Measurements from ENCODE around the gene SLC1A2. TPM values are rescaled to one million over a fixed set of nuclear protein-coding genes. Genes with fewer than 3 reads are reported as not detected.

SLC1A2 gene
- total and polyA plus RNA-seq, 2 experiments from 2014 or later, result 0.70 to 2.8 TPM

GRCh38 chr11:35208795-35209194 is 210.6 kb downstream of the SLC1A2 start (continued):
- TF ChIP-seq, protein P1, sequence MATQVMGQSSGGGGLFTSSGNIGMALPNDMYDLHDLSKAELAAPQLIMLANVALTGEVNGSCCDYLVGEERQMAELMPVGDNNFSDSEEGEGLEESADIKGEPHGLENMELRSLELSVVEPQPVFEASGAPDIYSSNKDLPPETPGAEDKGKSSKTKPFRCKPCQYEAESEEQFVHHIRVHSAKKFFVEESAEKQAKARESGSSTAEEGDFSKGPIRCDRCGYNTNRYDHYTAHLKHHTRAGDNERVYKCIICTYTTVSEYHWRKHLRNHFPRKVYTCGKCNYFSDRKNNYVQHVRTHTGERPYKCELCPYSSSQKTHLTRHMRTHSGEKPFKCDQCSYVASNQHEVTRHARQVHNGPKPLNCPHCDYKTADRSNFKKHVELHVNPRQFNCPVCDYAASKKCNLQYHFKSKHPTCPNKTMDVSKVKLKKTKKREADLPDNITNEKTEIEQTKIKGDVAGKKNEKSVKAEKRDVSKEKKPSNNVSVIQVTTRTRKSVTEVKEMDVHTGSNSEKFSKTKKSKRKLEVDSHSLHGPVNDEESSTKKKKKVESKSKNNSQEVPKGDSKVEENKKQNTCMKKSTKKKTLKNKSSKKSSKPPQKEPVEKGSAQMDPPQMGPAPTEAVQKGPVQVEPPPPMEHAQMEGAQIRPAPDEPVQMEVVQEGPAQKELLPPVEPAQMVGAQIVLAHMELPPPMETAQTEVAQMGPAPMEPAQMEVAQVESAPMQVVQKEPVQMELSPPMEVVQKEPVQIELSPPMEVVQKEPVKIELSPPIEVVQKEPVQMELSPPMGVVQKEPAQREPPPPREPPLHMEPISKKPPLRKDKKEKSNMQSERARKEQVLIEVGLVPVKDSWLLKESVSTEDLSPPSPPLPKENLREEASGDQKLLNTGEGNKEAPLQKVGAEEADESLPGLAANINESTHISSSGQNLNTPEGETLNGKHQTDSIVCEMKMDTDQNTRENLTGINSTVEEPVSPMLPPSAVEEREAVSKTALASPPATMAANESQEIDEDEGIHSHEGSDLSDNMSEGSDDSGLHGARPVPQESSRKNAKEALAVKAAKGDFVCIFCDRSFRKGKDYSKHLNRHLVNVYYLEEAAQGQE (IDR thresholded peaks at IDR 0.05; ENCODE audit: unreplicated experiment), result no peak
- no peak for TF ChIP-seq NANOG (IDR thresholded peaks at IDR 0.05; ENCODE audit: borderline replicate concordance)
- TF ChIP-seq JUNB (IDR thresholded peaks at IDR 0.05; ENCODE audit: unreplicated experiment), result no peak
- no peak for TF ChIP-seq POLR2AphosphoS5 (IDR thresholded peaks at IDR 0.05; ENCODE audit: low read depth)
- TF ChIP-seq STAT1 (IDR thresholded peaks at IDR 0.05; ENCODE audit: unreplicated experiment), result no peak
- TF ChIP-seq ZNF114 (CRISPR knock-in tag; IDR thresholded peaks at IDR 0.05), result no peak
- TF ChIP-seq ETS1 (IDR thresholded peaks at IDR 0.05), result no peak
- no peak for TF ChIP-seq ZNF331 (CRISPR knock-in tag; IDR thresholded peaks at IDR 0.05; ENCODE audit: low read depth)

DNA sequence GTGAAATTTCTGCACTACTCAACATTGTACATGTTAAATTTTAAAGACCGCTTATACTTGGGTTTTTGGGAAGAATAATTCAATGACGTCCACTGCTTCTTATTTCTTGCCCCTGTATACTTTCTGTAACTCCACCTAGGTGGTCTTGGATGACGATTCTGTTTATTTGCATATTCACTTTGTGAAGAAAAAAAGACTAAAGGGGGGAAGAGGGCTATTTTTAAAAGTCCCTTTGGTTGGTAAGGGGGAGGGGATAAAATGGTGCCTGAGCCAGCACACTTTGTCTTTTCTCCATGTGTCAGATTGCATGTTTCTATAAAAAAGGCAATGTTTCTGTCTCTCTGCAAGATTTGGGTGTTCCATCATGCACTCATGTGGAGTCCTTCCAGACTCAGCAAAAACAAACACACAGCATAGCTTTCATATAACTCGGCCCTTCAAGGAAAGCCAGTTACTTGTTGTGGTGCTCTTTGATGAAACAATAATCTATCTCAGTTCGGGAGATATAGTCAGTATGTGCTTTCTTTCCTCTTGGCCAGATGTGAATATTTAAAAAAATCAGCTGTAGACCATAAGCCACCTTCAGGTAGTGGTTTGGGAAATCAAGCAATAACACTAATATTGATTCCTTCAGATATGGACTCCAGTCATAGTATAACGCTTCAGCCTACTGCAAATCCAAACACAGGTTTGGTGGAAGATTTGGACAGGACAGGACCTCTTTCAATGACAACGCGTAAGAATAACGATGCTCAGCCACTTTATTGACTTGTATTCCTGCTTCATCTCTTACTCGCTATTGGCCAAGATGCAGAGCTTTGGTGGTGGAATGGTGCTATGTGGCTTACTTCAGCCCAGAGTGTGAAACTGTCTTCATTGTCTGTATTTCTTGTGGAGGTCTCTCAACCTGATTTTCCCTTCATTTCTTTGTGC is 211.6 kb downstream of the SLC1A2 start:
- Mint-ChIP-seq H3K36me3 (ENCODE audit: low read depth) (no peaks in the 10 kb centered on the region), H3K27ac (no peak overlapping the region), H3K4me1 (peaks cover 21% of the 10 kb centered on the region), H3K9me3 (peaks cover 4% of the 10 kb centered on the region; the same call in 2 of the 3 replicates), H3K4me3 (no peak overlapping the region), H3K27me3 (ENCODE audit: insufficient read depth, low read depth, poor library complexity) (no peaks in the 10 kb centered on the region)
- H3F3A ChIP-seq (replicated peaks; ENCODE audit: low read depth), result no peaks in the 10 kb centered on the region
- ATAC-seq (no peak), DNase-seq (ENCODE audit: low spot score) (no peak)
- H3K79me2 ChIP-seq (replicated peaks; ENCODE audit: insufficient read depth), result no peaks in the 10 kb centered on the region
- no peak overlapping the region for H3K4me3 ChIP-seq
- no peak overlapping the region for H3K27ac ChIP-seq (ENCODE audit: low read depth)
- 0 out of 2 replicates have a peak overlapping the region, but pooled peaks have one; percentile 15 for H3K4me2 ChIP-seq
- H3K4me1 ChIP-seq (ENCODE audit: insufficient read depth), result peaks cover 23% of the 10 kb centered on the region
- no peaks in the 10 kb centered on the region for H3K27me3 ChIP-seq (ENCODE audit: insufficient read depth)
- peaks cover 23% of the 10 kb centered on the region for H3K9me2 ChIP-seq (ENCODE audit: insufficient read depth)
- no peaks in the 10 kb centered on the region for H3K36me3 ChIP-seq (ENCODE audit: insufficient read depth)
- no peak overlapping the region for H2AFZ ChIP-seq
- H4K20me1 ChIP-seq (replicated peaks; ENCODE audit: insufficient read depth), result no peaks in the 10 kb centered on the region
- TF ChIP-seq STAT1 (IDR thresholded peaks at IDR 0.05; ENCODE audit: unreplicated experiment), result no peak
- no peak for TF ChIP-seq ZNF114 (CRISPR knock-in tag; IDR thresholded peaks at IDR 0.05)
- TF ChIP-seq, protein P1 (IDR thresholded peaks at IDR 0.05; ENCODE audit: unreplicated experiment), result no peak
- no peak for TF ChIP-seq NANOG (IDR thresholded peaks at IDR 0.05; ENCODE audit: borderline replicate concordance)
- no peak for TF ChIP-seq EZH2 (IDR thresholded peaks at IDR 0.05; ENCODE audit: low read depth, unreplicated experiment)

Measured in GM23338 (cell line).